ENCODE measurements around the gene TELO2.

The TELO2 gene

GRCh38 chr16:1539720-1540555, 46.8 kb downstream of the TELO2 start:
- TF ChIP-seq CTCF (conservative IDR thresholded peaks at IDR 0.05), result no peak
- H3K27ac ChIP-seq, result no peak overlapping the region

GRCh38 chr16:1540556-1540855, 47.3 kb downstream of the TELO2 start:
- no peak for TF ChIP-seq CTCF (conservative IDR thresholded peaks at IDR 0.05)
- no peak overlapping the region for H3K27ac ChIP-seq

GRCh38 chr16:1541293-1542165, 48.4 kb downstream of the TELO2 start:
- H3K27ac ChIP-seq, result no peak overlapping the region
- no peak for TF ChIP-seq CTCF (conservative IDR thresholded peaks at IDR 0.05)

GRCh38 chr16:1542166-1542500, 49.0 kb downstream of the TELO2 start:
- no peak for TF ChIP-seq CTCF (conservative IDR thresholded peaks at IDR 0.05)

GRCh38 chr16:1542533-1542932, 49.4 kb downstream of the TELO2 start:
- no peak overlapping the region for H3K27ac ChIP-seq
- TF ChIP-seq CTCF (conservative IDR thresholded peaks at IDR 0.05), result no peak

More at GRCh38 chr16:1542166-1542500, 49.0 kb downstream of the TELO2 start:
- H3K27ac ChIP-seq, result no peak overlapping the region

GRCh38 chr16:1543085-1543896, 50.1 kb downstream of the TELO2 start:
- H3K27ac ChIP-seq, result no peak overlapping the region
- TF ChIP-seq CTCF (conservative IDR thresholded peaks at IDR 0.05), result no peak
